DLD1 (cell line): Measurements from ENCODE around the gene ST8SIA6.

Source experiments
- in situ Hi-C: cut with HindIII; loops from 2 replicates; pipeline ENCODE4 v1.10.0; 2017; ENCODE audit warnings: low sequenced_read_pairs

The ST8SIA6 gene

DNA sequence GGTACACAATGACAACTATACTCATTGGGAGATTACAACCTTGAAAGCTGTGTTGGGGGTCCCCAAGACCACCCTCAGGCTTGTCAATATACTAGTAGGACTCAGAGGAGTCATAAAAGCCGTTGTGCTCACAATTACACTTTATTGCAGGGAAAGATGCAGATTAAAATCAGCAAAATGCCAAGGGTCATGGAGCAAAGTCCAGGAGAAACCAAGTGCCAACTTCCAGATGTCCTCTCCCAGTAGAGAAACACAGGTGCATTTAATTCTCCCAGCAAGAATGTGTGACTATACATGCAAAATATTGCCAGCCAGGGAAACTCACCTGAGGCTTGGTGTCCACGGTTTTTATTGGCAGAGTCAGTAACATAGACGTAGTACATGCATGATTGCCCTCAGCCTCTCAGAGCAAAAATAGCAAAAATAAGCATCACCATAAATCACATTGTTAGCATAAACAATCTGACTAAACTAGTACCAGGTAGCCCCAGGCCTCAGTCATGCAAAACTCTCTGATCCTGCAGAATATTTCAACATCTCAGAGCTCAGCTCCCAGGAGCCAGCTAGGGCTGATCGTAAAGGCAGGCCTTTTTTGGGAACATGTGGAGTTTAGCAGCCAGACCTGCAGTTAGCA lies 175.7 kb downstream of the ST8SIA6 start:
- in situ Hi-C loops, result loop anchor here (25.0 kb wide), 2 partner anchors 159 to 416 kb away; no protein-coding TSS in a partner anchor

GRCh38 chr10:17276756-17277424 lies 177.5 kb downstream of the ST8SIA6 start:
- in situ Hi-C loops, result loop anchor here (25.0 kb wide), 2 partner anchors 160 to 415 kb away; no protein-coding TSS in a partner anchor

DNA sequence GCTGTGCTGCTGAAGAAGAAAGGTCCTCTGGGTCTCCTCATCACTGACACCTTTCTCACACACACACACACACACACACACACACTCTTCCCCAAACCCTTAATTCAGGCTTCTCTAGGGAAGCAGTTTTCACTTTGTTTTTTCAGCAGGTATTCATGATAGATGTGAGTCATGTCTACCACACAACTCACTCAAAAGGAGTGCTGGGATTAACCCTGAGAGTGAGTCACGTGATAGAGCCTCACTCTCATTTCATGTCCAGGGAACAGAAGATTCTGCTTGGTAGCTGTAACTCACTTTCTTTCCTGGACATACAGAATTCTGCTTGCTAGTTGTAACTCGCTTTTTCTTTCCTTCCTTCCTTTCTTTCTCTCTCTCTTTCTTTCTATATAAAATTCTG lies 181.0 kb downstream of the ST8SIA6 start:
- in situ Hi-C loops, result no loop called here

GRCh38 chr10:17272648-17273047 lies 181.7 kb downstream of the ST8SIA6 start:
- in situ Hi-C loops, result no loop called here
